ENCODE data around the gene CDC42SE1. TPM values are rescaled to one million over a fixed set of nuclear protein-coding genes. Genes with fewer than 3 reads are reported as not detected.
A peak's percentile ranks its signal among the peaks of the same experiment; 100 is the strongest.

CDC42SE1 gene
- total RNA-seq, 1 experiment from 2014 or later = 60.8 TPM

DNA sequence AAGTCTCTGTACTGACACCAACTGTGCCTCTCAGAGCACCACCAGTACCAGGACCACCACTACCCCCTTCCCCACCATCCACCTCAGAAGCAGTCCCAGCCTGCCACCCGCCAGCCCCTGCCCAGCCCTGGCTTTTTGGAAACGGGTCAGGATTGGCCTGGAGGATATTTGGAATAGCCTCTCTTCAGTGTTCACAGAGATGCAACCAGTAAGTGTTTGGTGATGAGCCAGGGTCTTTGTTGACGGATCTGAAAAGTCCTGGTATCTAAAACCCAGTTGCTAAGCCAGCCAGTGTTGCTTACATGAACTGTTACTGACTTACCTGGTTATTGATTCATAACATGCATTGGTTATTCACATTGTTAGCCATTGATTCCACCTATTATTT lies 10.8 kb downstream of the CDC42SE1 start:
- Histone ChIP-seq H4K20me1 (ENCODE audit: low read length) (no peaks in the 10 kb centered on the region), H3K9me2 (replicated peaks; ENCODE audit: low read length) (no peaks in the 10 kb centered on the region), H3K4me1 (ENCODE audit: insufficient read depth, low read length) (peaks cover 12% of the 10 kb centered on the region), H3K4me3 (ENCODE audit: low read length) (peak overlapping the region; percentile 77), H3K27ac (ENCODE audit: low read length) (no peak overlapping the region), H3F3A (ENCODE audit: low read length, unreplicated experiment) (peaks cover 6% of the 10 kb centered on the region), H3K27me3 (ENCODE audit: low read length) (no peaks in the 10 kb centered on the region), H3K36me3 (ENCODE audit: low read depth, low read length) (peaks cover 20% of the 10 kb centered on the region; the same call in 1 of the 2 replicates), H3K4me2 (ENCODE audit: low read length) (peak overlapping the region; percentile 93), H2AFZ (ENCODE audit: low read length) (peak overlapping the region; percentile 90), H3K9me3 (ENCODE audit: low read length) (no peaks in the 10 kb centered on the region), H3K9ac (ENCODE audit: low read length) (peak overlapping the region; percentile 69), H3K79me2 (ENCODE audit: low read length) (no peaks in the 10 kb centered on the region)
- TF ChIP-seq EZH2 (IDR thresholded peaks at IDR 0.05; ENCODE audit: low read length, unreplicated experiment) = no peak
- no peak for TF ChIP-seq EZH2phosphoT487 (IDR thresholded peaks at IDR 0.05; ENCODE audit: borderline replicate concordance, low read length)
- TF ChIP-seq, protein P1, sequence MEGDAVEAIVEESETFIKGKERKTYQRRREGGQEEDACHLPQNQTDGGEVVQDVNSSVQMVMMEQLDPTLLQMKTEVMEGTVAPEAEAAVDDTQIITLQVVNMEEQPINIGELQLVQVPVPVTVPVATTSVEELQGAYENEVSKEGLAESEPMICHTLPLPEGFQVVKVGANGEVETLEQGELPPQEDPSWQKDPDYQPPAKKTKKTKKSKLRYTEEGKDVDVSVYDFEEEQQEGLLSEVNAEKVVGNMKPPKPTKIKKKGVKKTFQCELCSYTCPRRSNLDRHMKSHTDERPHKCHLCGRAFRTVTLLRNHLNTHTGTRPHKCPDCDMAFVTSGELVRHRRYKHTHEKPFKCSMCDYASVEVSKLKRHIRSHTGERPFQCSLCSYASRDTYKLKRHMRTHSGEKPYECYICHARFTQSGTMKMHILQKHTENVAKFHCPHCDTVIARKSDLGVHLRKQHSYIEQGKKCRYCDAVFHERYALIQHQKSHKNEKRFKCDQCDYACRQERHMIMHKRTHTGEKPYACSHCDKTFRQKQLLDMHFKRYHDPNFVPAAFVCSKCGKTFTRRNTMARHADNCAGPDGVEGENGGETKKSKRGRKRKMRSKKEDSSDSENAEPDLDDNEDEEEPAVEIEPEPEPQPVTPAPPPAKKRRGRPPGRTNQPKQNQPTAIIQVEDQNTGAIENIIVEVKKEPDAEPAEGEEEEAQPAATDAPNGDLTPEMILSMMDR (conservative IDR thresholded peaks at IDR 0.05; ENCODE audit: low read depth, low read length) = peak; percentile 18; the same call in 1 of the 2 replicates
- no TSS peak for BruUV-seq (replicated peaks)
- CTCF ChIA-PET = interaction anchor here (1.0 kb wide), 1 partner anchor 24 kb away, joined by 4 read pairs; no protein-coding TSS in a partner anchor
- intact Hi-C loops (cut with micrococcal nuclease) = loop anchor here (5.0 kb wide), 1 partner anchor 41 kb away; the partner anchor contains the start of genes MINDY1 and PRUNE1
- ATAC-seq = no peak
- POLR2A ChIA-PET (ENCODE audit: unreplicated experiment) = interaction anchor here (0.6 to 1.0 kb wide), 3 partner anchors 17 to 146 kb away, joined by 3 to 4 read pairs (median 3); no protein-coding TSS in a partner anchor
- DNase-seq = no peak

DNA sequence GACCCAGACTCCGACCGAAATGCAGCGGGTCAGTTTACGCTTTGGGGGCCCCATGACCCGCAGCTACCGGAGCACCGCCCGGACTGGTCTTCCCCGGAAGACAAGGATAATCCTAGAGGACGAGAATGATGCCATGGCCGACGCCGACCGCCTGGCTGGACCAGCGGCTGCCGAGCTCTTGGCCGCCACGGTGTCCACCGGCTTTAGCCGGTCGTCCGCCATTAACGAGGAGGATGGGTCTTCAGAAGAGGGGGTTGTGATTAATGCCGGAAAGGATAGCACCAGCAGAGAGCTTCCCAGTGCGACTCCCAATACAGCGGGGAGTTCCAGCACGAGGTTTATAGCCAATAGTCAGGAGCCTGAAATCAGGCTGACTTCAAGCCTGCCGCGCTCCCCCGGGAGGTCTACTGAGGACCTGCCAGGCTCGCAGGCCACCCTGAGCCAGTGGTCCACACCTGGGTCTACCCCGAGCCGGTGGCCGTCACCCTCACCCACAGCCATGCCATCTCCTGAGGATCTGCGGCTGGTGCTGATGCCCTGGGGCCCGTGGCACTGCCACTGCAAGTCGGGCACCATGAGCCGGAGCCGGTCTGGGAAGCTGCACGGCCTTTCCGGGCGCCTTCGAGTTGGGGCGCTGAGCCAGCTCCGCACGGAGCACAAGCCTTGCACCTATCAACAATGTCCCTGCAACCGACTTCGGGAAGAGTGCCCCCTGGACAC lies 11.3 kb downstream of the CDC42SE1 start:
- TF ChIP-seq EZH2 (IDR thresholded peaks at IDR 0.05; ENCODE audit: low read length, unreplicated experiment) (no peak), EZH2phosphoT487 (IDR thresholded peaks at IDR 0.05; ENCODE audit: borderline replicate concordance, low read length) (no peak)
- TF ChIP-seq, protein P1 (conservative IDR thresholded peaks at IDR 0.05; ENCODE audit: low read depth, low read length) = peak; percentile 74
- peak overlapping the region; percentile 12 for H3K27ac ChIP-seq (ENCODE audit: low read length)
- no peaks in the 10 kb centered on the region for H3K9me2 ChIP-seq (replicated peaks; ENCODE audit: low read length)
- DNase-seq = peak; percentile 74
- no peaks in the 10 kb centered on the region for H3K79me2 ChIP-seq (ENCODE audit: low read length)
- CTCF ChIA-PET = interaction anchor here (0.6 to 1.1 kb wide), 5 partner anchors 11 to 861 kb away, joined by 3 to 4 read pairs (median 4); partner anchors contain the start of gene CDC42SE1
- peaks cover 12% of the 10 kb centered on the region for H3K4me1 ChIP-seq (ENCODE audit: insufficient read depth, low read length)
- intact Hi-C loops (cut with micrococcal nuclease) = loop anchor here (5.0 kb wide), 1 partner anchor 41 kb away; the partner anchor contains the start of genes MINDY1 and PRUNE1
- POLR2A ChIA-PET (ENCODE audit: unreplicated experiment) = interaction anchor here (0.5 to 1.0 kb wide), 4 partner anchors 18 to 482 kb away, joined by 3 to 5 read pairs (median 4); no protein-coding TSS in a partner anchor
- peak overlapping the region; percentile 69 for H3K9ac ChIP-seq (ENCODE audit: low read length)
- peak overlapping the region; percentile 93 for H3K4me2 ChIP-seq (ENCODE audit: low read length)
- no peaks in the 10 kb centered on the region for H3K9me3 ChIP-seq (ENCODE audit: low read length)
- H2AFZ ChIP-seq (ENCODE audit: low read length) = peak overlapping the region; percentile 90
- H3F3A ChIP-seq (ENCODE audit: low read length, unreplicated experiment) = peaks cover 6% of the 10 kb centered on the region
- no peaks in the 10 kb centered on the region for H3K27me3 ChIP-seq (ENCODE audit: low read length)
- no peaks in the 10 kb centered on the region for H4K20me1 ChIP-seq (ENCODE audit: low read length)
- peak; percentile 70 for ATAC-seq
- H3K4me3 ChIP-seq (ENCODE audit: low read length) = peak overlapping the region; percentile 77
- TSS peak; percentile 86 for BruUV-seq (replicated peaks)
- peaks cover 19% of the 10 kb centered on the region; the same call in 1 of the 2 replicates for H3K36me3 ChIP-seq (ENCODE audit: low read depth, low read length)
